GM18498 (cell line): ENCODE measurements around the gene LIN7B.
"Not testable (repeated sequence)": the region's sequence is repeated elsewhere in the genome, so short reads cannot be mapped to it uniquely, and the experiment has no call there.

ENCODE experiments used
- ATAC-seq: cut with Tn5 transposase; IDR thresholded peaks from one replicate; pipeline ENCODE4 v1.9.1; 2021; ENCODE audit warnings: mild to moderate bottlenecking, moderate library complexity; ENCODE audit not compliant: unreplicated experiment

LIN7B gene

GRCh38 chr19:49113762-49114629 lies at the start of gene LIN7B:
LIN7B (plus strand) TSS chr19:49114370; CDS start chr19:49114405, 35 bp downstream.
- peak; percentile 51 for ATAC-seq

GRCh38 chr19:49064768-49065611 lies 49.2 kb upstream of the LIN7B start, which contains the start of gene NTF4:
NTF4 (minus strand) TSS chr19:49064818; CDS start chr19:49061997, 2,821 bp downstream.
- no peak for ATAC-seq

- ATAC-seq, result no peak
These were observed 48.2 kb upstream of the LIN7B start for GRCh38 chr19:49065905-49066512.

GRCh38 chr19:49067554-49067953 lies 46.6 kb upstream of the LIN7B start:
- no peak for ATAC-seq

GRCh38 chr19:49069026-49069425 lies 45.1 kb upstream of the LIN7B start:
- ATAC-seq, result no peak

GRCh38 chr19:49070416-49070815 lies 43.8 kb upstream of the LIN7B start:
- no peak for ATAC-seq

GRCh38 chr19:49071860-49072547 lies 42.2 kb upstream of the LIN7B start:
- ATAC-seq, result no peak

- ATAC-seq, result no peak
These were observed 40.4 kb upstream of the LIN7B start for GRCh38 chr19:49073514-49074378.

- ATAC-seq, result not testable (repeated sequence)
These were observed 39.3 kb upstream of the LIN7B start for GRCh38 chr19:49074869-49075268.

GRCh38 chr19:49080392-49080791 lies 33.8 kb upstream of the LIN7B start:
- no peak for ATAC-seq

GRCh38 chr19:49081273-49081672 lies 32.9 kb upstream of the LIN7B start:
- ATAC-seq, result no peak

- no peak for ATAC-seq
These were observed 29.8 kb upstream of the LIN7B start for GRCh38 chr19:49084206-49085019.

GRCh38 chr19:49085020-49085867 lies 28.9 kb upstream of the LIN7B start, which contains the start of gene SNRNP70:
SNRNP70 (plus strand) TSS chr19:49085451; CDS start chr19:49086415, 964 bp downstream.
- peak; percentile 91 for ATAC-seq

- no peak for ATAC-seq
These were observed 28.3 kb upstream of the LIN7B start for GRCh38 chr19:49085868-49086232.

GRCh38 chr19:49086296-49086695 lies 27.9 kb upstream of the LIN7B start:
- ATAC-seq, result no peak

GRCh38 chr19:49091391-49092038 lies 22.7 kb upstream of the LIN7B start:
- ATAC-seq, result no peak

- no peak for ATAC-seq
These were observed 21.5 kb upstream of the LIN7B start for GRCh38 chr19:49092686-49093085.
